ENCODE measurements around the gene VSIG8. TPM values are rescaled to one million over a fixed set of nuclear protein-coding genes. Genes with fewer than 3 reads are reported as not detected.

Gene VSIG8
- total RNA-seq, 1 donor from 2014 or later: not detected

- no peaks in the 10 kb centered on the region for H3K9me3 Mint-ChIP-seq (ENCODE audit: unreplicated experiment)
- TF ChIP-seq CTCF (IDR thresholded peaks at IDR 0.05; ENCODE audit: unreplicated experiment): no peak
- peaks cover 16% of the 10 kb centered on the region for H3K27me3 Mint-ChIP-seq (ENCODE audit: unreplicated experiment)
- H3K4me1 Mint-ChIP-seq (ENCODE audit: unreplicated experiment): peaks cover 6% of the 10 kb centered on the region
- H3K4me3 Mint-ChIP-seq (ENCODE audit: unreplicated experiment): no peak overlapping the region
- H3K36me3 Mint-ChIP-seq (ENCODE audit: low read depth, unreplicated experiment): no peaks in the 10 kb centered on the region
- no peak overlapping the region for H3K27ac Mint-ChIP-seq (ENCODE audit: unreplicated experiment)
- DNase-seq (ENCODE audit: low spot score): no peak
These were observed 36.9 kb downstream of the VSIG8 start for GRCh38 chr1:159825564-159825963.

GRCh38 chr1:159823406-159823805, 39.1 kb downstream of the VSIG8 start:
- H3K4me1 Mint-ChIP-seq (ENCODE audit: unreplicated experiment): peaks cover 6% of the 10 kb centered on the region
- H3K27ac Mint-ChIP-seq (ENCODE audit: unreplicated experiment): no peak overlapping the region

GRCh38 chr1:159821171-159821867, 41.1 kb downstream of the VSIG8 start:
- peaks cover 12% of the 10 kb centered on the region for H3K27me3 Mint-ChIP-seq (ENCODE audit: unreplicated experiment)
- H3K4me1 Mint-ChIP-seq (ENCODE audit: unreplicated experiment): peaks cover 5% of the 10 kb centered on the region
- no peak overlapping the region for H3K27ac Mint-ChIP-seq (ENCODE audit: unreplicated experiment)
- H3K9me3 Mint-ChIP-seq (ENCODE audit: unreplicated experiment): no peaks in the 10 kb centered on the region
- TF ChIP-seq CTCF (IDR thresholded peaks at IDR 0.05; ENCODE audit: unreplicated experiment): peak; percentile 35
- H3K36me3 Mint-ChIP-seq (ENCODE audit: low read depth, unreplicated experiment): no peaks in the 10 kb centered on the region
- DNase-seq (ENCODE audit: low spot score): peak; percentile 72
- H3K4me3 Mint-ChIP-seq (ENCODE audit: unreplicated experiment): no peak overlapping the region

More at GRCh38 chr1:159823406-159823805, 39.1 kb downstream of the VSIG8 start:
- Mint-ChIP-seq H3K9me3 (ENCODE audit: unreplicated experiment) (no peaks in the 10 kb centered on the region), H3K27me3 (ENCODE audit: unreplicated experiment) (peaks cover 14% of the 10 kb centered on the region), H3K36me3 (ENCODE audit: low read depth, unreplicated experiment) (no peaks in the 10 kb centered on the region), H3K4me3 (ENCODE audit: unreplicated experiment) (peak overlapping the region; percentile 37)
- TF ChIP-seq CTCF (IDR thresholded peaks at IDR 0.05; ENCODE audit: unreplicated experiment): no peak
- no peak for DNase-seq (ENCODE audit: low spot score)

DNA sequence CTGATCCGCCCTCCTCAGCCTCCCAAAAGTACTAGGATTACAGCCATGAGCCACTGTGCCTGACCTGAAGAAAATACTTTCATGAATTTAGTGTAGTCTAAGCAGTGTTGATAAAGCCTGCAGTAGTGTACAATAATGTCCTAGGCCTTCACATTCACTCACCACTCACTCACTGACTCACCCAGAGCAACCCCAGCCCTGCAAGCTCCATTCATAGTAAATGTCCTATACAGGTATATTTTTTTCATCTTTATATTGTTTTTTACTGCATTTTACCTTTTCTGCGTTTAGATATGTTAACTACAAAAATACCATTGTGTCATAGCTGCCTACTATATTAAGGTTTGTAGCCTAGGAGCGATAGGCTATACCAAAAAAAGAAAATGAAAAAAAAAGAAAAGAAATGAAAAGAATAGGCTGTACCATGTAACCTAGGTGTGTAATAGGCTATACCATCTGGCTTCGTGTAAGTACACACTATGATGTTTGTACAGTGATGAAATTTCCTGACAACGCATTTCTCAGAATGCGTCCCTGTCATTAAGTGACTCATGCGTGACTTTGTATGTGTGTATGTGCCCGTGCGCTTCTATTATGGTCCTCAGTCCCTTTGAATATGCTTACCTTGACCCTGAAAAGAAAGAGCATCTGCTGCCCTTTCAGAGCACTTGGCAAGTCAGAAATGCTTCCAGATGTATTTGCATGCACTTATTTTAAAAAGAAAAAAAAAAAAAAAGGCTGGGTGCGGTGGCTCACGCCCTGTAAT, 45.0 kb downstream of the VSIG8 start:
- Mint-ChIP-seq H3K27me3 (ENCODE audit: unreplicated experiment) (peaks cover 6% of the 10 kb centered on the region), H3K36me3 (ENCODE audit: low read depth, unreplicated experiment) (no peaks in the 10 kb centered on the region), H3K9me3 (ENCODE audit: unreplicated experiment) (no peaks in the 10 kb centered on the region), H3K4me3 (ENCODE audit: unreplicated experiment) (no peak overlapping the region), H3K27ac (ENCODE audit: unreplicated experiment) (no peak overlapping the region), H3K4me1 (ENCODE audit: unreplicated experiment) (no peaks in the 10 kb centered on the region)
- no peak for TF ChIP-seq CTCF (IDR thresholded peaks at IDR 0.05; ENCODE audit: unreplicated experiment)
- no peak for DNase-seq (ENCODE audit: low spot score)

GRCh38 chr1:159815926-159816325, 46.5 kb downstream of the VSIG8 start:
- Mint-ChIP-seq H3K4me1 (ENCODE audit: unreplicated experiment) (no peaks in the 10 kb centered on the region), H3K9me3 (ENCODE audit: unreplicated experiment) (no peaks in the 10 kb centered on the region), H3K4me3 (ENCODE audit: unreplicated experiment) (no peak overlapping the region), H3K36me3 (ENCODE audit: low read depth, unreplicated experiment) (no peaks in the 10 kb centered on the region), H3K27ac (ENCODE audit: unreplicated experiment) (no peak overlapping the region), H3K27me3 (ENCODE audit: unreplicated experiment) (peaks cover 4% of the 10 kb centered on the region)
- no peak for TF ChIP-seq CTCF (IDR thresholded peaks at IDR 0.05; ENCODE audit: unreplicated experiment)
- no peak for DNase-seq (ENCODE audit: low spot score)

Measured in endothelial cell (in vitro differentiated cells).